Measurements from ENCODE around the gene TECR. TPM values are rescaled to one million over a fixed set of nuclear protein-coding genes. Genes with fewer than 3 reads are reported as not detected.
"Not testable (repeated sequence)": the region's sequence is repeated elsewhere in the genome, so short reads cannot be mapped to it uniquely, and the experiment has no call there.

TECR gene
- total RNA-seq, 1 experiment from 2014 or later: 165 TPM

GRCh38 chr19:14563989-14564651 is 34.7 kb downstream of the TECR start:
- H3K9me3 ChIP-seq: no peaks in the 10 kb centered on the region
- peaks cover 41% of the 10 kb centered on the region for H3K36me3 ChIP-seq
- no peak overlapping the region for H3K4me3 ChIP-seq
- no peaks in the 10 kb centered on the region for H3K27me3 ChIP-seq
- peak; percentile 70 for DNase-seq

GRCh38 chr19:14564652-14565297 is 35.4 kb downstream of the TECR start:
- peaks cover 44% of the 10 kb centered on the region for H3K36me3 ChIP-seq
- not testable (repeated sequence) for H3K9me3 ChIP-seq, H3K4me3 ChIP-seq, H3K27me3 ChIP-seq, DNase-seq

GRCh38 chr19:14565298-14565679 is 35.9 kb downstream of the TECR start:
- peaks cover 49% of the 10 kb centered on the region for H3K36me3 ChIP-seq
- no peak for DNase-seq
- no peaks in the 10 kb centered on the region for H3K27me3 ChIP-seq
- no peak overlapping the region for H3K4me3 ChIP-seq
- no peaks in the 10 kb centered on the region for H3K9me3 ChIP-seq

DNA sequence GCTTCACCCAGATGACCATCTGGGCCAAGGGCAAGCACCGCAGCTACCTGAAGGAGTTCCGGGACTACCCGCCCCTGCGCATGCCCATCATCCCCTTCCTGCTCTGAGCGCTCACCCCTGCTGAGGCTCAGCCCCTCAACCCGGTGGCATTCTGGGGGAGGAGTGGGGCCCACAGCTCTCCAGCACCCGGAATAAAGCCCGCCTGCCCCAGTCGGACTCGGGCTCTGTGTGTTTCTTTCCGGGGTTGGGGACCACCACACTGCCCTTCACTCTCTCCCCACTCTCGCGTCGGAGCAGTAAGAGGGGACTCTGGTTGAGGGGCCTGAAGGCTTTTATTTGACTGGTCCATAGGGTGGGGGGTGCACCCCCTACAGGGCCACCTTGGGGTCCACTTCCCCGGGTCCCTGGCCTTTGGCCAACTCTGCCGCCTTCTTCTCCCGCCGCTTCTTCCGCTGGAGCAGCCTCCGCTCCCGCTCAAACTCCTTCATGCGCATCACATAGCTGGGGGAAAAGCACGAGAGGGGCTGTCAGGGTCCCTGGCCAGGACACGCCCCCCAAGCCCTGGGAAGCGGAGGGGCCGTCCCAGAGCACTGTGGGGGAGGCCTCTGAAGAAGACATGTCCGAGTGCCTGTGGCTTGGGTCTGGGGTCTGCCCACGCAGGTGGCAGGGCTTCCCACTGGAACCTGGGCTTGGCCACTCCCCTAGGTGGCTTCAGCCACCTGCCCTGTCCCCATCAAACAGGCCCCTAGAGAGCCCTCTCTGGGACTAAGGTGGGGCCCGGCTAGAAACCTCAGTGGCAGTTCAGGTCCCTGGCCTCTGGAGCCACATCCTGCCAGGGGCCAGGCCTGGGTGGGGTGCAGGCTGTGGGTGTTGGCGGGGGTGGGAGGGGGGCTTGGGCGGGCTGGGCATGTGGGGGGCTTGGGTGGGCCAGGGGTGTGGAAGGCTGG is 36.6 kb downstream of the TECR start:
- H3K9me3 ChIP-seq: no peaks in the 10 kb centered on the region
- H3K27me3 ChIP-seq: no peaks in the 10 kb centered on the region
- H3K4me3 ChIP-seq: no peak overlapping the region
- H3K36me3 ChIP-seq: peaks cover 49% of the 10 kb centered on the region
- no peak for DNase-seq

GRCh38 chr19:14566712-14567077 is 37.3 kb downstream of the TECR start:
- no peaks in the 10 kb centered on the region for H3K27me3 ChIP-seq
- peaks cover 49% of the 10 kb centered on the region for H3K36me3 ChIP-seq
- no peaks in the 10 kb centered on the region for H3K9me3 ChIP-seq
- no peak overlapping the region for H3K4me3 ChIP-seq
- no peak for DNase-seq

GRCh38 chr19:14567079-14567478 is 37.7 kb downstream of the TECR start:
- no peaks in the 10 kb centered on the region for H3K9me3 ChIP-seq
- no peak for DNase-seq
- no peaks in the 10 kb centered on the region for H3K27me3 ChIP-seq
- H3K36me3 ChIP-seq: peaks cover 49% of the 10 kb centered on the region
- no peak overlapping the region for H3K4me3 ChIP-seq

GRCh38 chr19:14570864-14571527 is 41.6 kb downstream of the TECR start:
- DNase-seq: no peak

GRCh38 chr19:14571695-14572490 is 42.5 kb downstream of the TECR start, which contains the start of gene NDUFB7:
Gene NDUFB7, minus strand, starts transcription at chr19:14572066. Its CDS starts 66 bp downstream, at chr19:14572000.
- H3K36me3 ChIP-seq: peaks cover 13% of the 10 kb centered on the region
- no peaks in the 10 kb centered on the region for H3K27me3 ChIP-seq
- peak within 1 kb of the TSS; percentile 85 for H3K4me3 ChIP-seq
- peak; percentile 97 for DNase-seq
- no peaks in the 10 kb centered on the region for H3K9me3 ChIP-seq

More at GRCh38 chr19:14570864-14571527, 41.6 kb downstream of the TECR start:
- Histone ChIP-seq H3K4me3 (peak overlapping the region; percentile 85), H3K9me3 (no peaks in the 10 kb centered on the region), H3K36me3 (peaks cover 16% of the 10 kb centered on the region), H3K27me3 (no peaks in the 10 kb centered on the region)

GRCh38 chr19:14575428-14575980 is 46.1 kb downstream of the TECR start:
- DNase-seq: no peak
- Histone ChIP-seq H3K36me3 (peaks cover under 1% of the 10 kb centered on the region; the same call in 1 of the 2 replicates), H3K9me3 (no peaks in the 10 kb centered on the region), H3K4me3 (no peak overlapping the region), H3K27me3 (no peaks in the 10 kb centered on the region)

- DNase-seq: no peak
- H3K27me3 ChIP-seq: no peaks in the 10 kb centered on the region
- H3K36me3 ChIP-seq: no peaks in the 10 kb centered on the region
- H3K4me3 ChIP-seq: no peak overlapping the region
- H3K9me3 ChIP-seq: no peaks in the 10 kb centered on the region
These were observed 47.0 kb downstream of the TECR start for GRCh38 chr19:14576363-14576762.

- Histone ChIP-seq H3K4me3 (no peak overlapping the region), H3K9me3 (no peaks in the 10 kb centered on the region), H3K36me3 (no peaks in the 10 kb centered on the region), H3K27me3 (no peaks in the 10 kb centered on the region)
- DNase-seq: no peak
These were observed 47.9 kb downstream of the TECR start for GRCh38 chr19:14577264-14577663.

DNA sequence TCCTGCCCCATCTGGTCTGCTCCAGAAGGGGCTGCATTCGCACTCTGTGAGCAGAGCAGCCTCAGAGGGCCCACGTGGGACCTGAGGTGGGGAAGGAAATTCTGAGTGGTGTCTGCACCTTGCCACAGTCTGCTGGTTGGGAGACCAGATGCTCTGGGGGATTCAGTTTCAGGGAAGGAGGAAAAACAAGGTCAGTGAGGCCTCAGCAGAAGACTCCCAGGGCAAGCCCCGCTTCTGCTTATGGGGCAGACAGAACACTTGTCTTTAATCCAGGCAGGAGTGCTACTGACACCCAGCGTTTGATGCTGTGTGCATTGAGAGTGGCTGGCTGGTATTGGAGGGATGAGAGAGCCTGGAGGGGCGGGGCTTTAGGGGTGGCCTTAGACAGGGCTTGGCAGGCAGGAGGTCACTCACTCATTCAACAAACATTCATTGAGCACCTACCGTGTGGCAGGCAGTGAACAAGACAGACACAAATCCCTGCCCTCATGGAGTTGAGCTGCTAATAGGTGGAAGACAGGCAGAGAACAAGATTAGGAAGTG is 48.6 kb downstream of the TECR start:
- DNase-seq: no peak
- no peaks in the 10 kb centered on the region for H3K27me3 ChIP-seq
- no peak overlapping the region for H3K4me3 ChIP-seq
- H3K36me3 ChIP-seq: no peaks in the 10 kb centered on the region
- no peaks in the 10 kb centered on the region for H3K9me3 ChIP-seq

DNA sequence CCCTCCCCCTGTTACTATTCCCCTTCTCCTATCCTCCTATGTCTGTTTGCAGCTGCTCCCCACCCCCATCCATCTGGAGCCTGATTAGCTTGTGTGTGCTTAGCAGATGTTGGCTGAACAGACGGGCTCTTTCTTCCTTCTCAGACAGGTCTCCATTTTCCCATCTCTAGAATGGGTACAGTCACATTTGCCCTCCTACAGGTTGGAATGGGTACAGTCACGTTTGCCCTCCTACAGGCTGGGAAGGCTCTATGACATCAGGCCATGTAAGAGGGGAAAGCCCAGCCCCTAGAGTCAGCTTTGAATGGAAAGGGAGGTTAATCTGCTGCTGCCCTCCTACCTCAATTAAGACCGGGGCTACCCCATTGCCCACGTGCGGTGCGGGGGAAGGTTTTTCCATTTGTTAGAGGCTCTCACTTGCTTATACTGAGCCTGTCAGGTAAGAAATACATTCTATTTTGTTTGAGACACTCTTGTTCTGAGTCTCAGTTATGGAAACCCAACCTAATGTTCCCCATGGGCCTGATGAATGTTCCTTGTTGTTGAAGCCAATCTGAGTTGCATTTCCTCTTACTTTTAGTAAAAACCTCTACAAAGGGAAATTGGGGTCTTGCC is 51.3 kb downstream of the TECR start:
- no peaks in the 10 kb centered on the region for H3K9me3 ChIP-seq
- H3K27me3 ChIP-seq: no peaks in the 10 kb centered on the region
- DNase-seq: no peak
- no peaks in the 10 kb centered on the region for H3K36me3 ChIP-seq
- no peak overlapping the region for H3K4me3 ChIP-seq

DNA sequence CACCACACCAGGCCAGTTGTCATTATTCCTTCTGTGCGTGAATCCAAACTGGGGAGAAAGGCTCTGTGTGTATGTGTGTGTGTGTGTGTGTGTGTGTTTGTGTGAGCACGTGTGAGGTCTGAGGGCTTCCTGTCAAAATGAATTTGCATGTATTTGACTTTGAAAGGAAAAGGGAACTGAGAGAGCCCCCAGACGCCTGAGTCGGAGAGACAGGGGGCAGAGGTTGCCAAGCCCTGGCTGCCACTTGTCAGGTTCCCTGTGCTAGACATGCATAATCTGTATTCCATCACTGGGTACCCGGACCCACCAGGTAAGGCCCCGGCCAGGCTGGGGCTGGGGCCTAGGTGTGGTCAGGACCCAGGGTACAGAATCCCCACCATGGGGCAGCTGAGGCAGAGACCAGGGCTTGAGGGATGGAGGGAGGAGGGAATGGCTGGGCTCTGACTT is 53.5 kb downstream of the TECR start, which contains the start of gene CLEC17A:
TSS of gene CLEC17A (plus strand) at position 191 of the 447 bp plus-strand sequence. CDS start at position 268, 77 bp downstream.
- no peak for DNase-seq

GRCh38 chr19:14584372-14584771 is 55.0 kb downstream of the TECR start:
- not testable (repeated sequence) for H3K9me3 ChIP-seq, H3K4me3 ChIP-seq, DNase-seq, H3K27me3 ChIP-seq, H3K36me3 ChIP-seq

More for the DNA sequence above, 53.5 kb downstream of the TECR start, which contains the start of gene CLEC17A:
- Histone ChIP-seq H3K36me3 (no peaks in the 10 kb centered on the region), H3K27me3 (no peaks in the 10 kb centered on the region), H3K4me3 (no peak within 1 kb of the TSS), H3K9me3 (no peaks in the 10 kb centered on the region)

Measured in MG63 (cell line).